ENCODE results near the gene ZNF438. TPM values are rescaled to one million over a fixed set of nuclear protein-coding genes. Genes with fewer than 3 reads are reported as not detected.

Gene ZNF438
- total and polyA plus RNA-seq, 2 of the 8 experiments (the other 6 are each of a cell fraction or from before 2014, with no cell fraction given) = 0.95 to 1.7 TPM

GRCh38 chr10:30825495-30825894 lies 206.2 kb downstream of the ZNF438 start:
- Histone ChIP-seq H3K4me1 (replicated peaks in 1 of 4; ENCODE audit: control insufficient read depth in 3 of 4, insufficient read depth in 4 of 4, low read length in 3 of 4) (peaks cover 0 to 2% (median 0%) of the 10 kb centered on the region in 4 experiments; a peak in 2 of 7 replicates), H4K20me1 (replicated peaks in 1 of 2; ENCODE audit: control insufficient read depth in 1 of 2, insufficient read depth in 2 of 2, low read length in 2 of 2) (no peaks in the 10 kb centered on the region), H3K27me3 (replicated peaks in 1 of 4; ENCODE audit: control insufficient read depth in 3 of 4, extremely low read depth in 1 of 4, insufficient read depth in 3 of 4, low read length in 3 of 4) (peaks cover 0 to 3% (median 0%) of the 10 kb centered on the region in 4 experiments; a peak in 2 of 7 replicates), H3K4me2 (ENCODE audit: insufficient read depth in 1 of 2, low read depth in 2 of 2, low read length in 2 of 2) (no peak overlapping the region), H4K8ac (ENCODE audit: extremely low read depth, insufficient read depth, low read length) (no peak overlapping the region), H3K9ac (replicated peaks in 1 of 4; ENCODE audit: extremely low read depth in 1 of 4, low read depth in 3 of 4, low read length in 3 of 4) (no peak overlapping the region), H2AK5ac (ENCODE audit: low read depth, low read length) (no peak overlapping the region), H2BK20ac (ENCODE audit: low read length) (no peak overlapping the region), H3K23me2 (ENCODE audit: low read depth, low read length) (no peaks in the 10 kb centered on the region), H4K91ac (replicated peaks; ENCODE audit: insufficient read length, low read length) (no peak overlapping the region), H3K23ac (ENCODE audit: insufficient read length) (no peak overlapping the region), H3K36me3 (ENCODE audit: control insufficient read depth in 2 of 4, insufficient read depth in 4 of 4, low read length in 3 of 4) (no peaks in the 10 kb centered on the region), H3K9me3 (ENCODE audit: insufficient read depth in 2 of 2, low read depth in 1 of 2, low read length in 1 of 2) (no peaks in the 10 kb centered on the region; a peak in 1 of 4 replicates), H2BK120ac (replicated peaks; ENCODE audit: low read depth, low read length) (no peak overlapping the region), H3K14ac (ENCODE audit: insufficient read length) (no peak overlapping the region), H3K4me3 (ENCODE audit: extremely low read depth in 1 of 4, insufficient read depth in 2 of 4, low read depth in 3 of 4, low read length in 4 of 4) (no peak overlapping the region), H2AFZ (ENCODE audit: low read length) (no peak overlapping the region), H2BK5ac (ENCODE audit: low read depth, low read length) (no peak overlapping the region), H3K79me1 (ENCODE audit: low read depth, low read length) (no peaks in the 10 kb centered on the region), H3K79me2 (ENCODE audit: control insufficient read depth in 1 of 2, insufficient read depth in 2 of 2, low read length in 2 of 2) (no peaks in the 10 kb centered on the region), H2BK12ac (ENCODE audit: low read depth, low read length) (no peak overlapping the region), H3K18ac (ENCODE audit: extremely low read depth, low read length) (no peak overlapping the region), H2BK15ac (ENCODE audit: low read length) (no peak overlapping the region), H4K5ac (ENCODE audit: insufficient read length, low read depth, low read length) (no peak overlapping the region), H3K27ac (ENCODE audit: low read depth, low read length) (no peak overlapping the region), H3K4ac (replicated peaks; ENCODE audit: insufficient read length, low read depth, low read length) (no peak overlapping the region), H3K56ac (replicated peaks; ENCODE audit: insufficient read length, low read depth, low read length) (no peak overlapping the region)
- FAIRE-seq = no peak
- CTCF ChIA-PET (ENCODE audit: partially characterized antibody) = no interaction called here
- POLR2A ChIA-PET (ENCODE audit: partially characterized antibody) = no interaction called here
- DNase-seq (ENCODE audit: low read depth in 1 of 2, low spot score in 2 of 2) = no peak
- no peak for TF ChIP-seq CREB1 (IDR thresholded peaks at IDR 0.05)
- no peak for TF ChIP-seq CHD7 (IDR thresholded peaks at IDR 0.05; ENCODE audit: insufficient replicate concordance, low read length)
